ENCODE results near the gene SMYD2. TPM values are rescaled to one million over a fixed set of nuclear protein-coding genes. Genes with fewer than 3 reads are reported as not detected.

The SMYD2 gene
- total and polyA plus RNA-seq, 2 of the 8 experiments (the other 6 are each of a cell fraction or from before 2014, with no cell fraction given), result 3.0 to 5.2 TPM

DNA sequence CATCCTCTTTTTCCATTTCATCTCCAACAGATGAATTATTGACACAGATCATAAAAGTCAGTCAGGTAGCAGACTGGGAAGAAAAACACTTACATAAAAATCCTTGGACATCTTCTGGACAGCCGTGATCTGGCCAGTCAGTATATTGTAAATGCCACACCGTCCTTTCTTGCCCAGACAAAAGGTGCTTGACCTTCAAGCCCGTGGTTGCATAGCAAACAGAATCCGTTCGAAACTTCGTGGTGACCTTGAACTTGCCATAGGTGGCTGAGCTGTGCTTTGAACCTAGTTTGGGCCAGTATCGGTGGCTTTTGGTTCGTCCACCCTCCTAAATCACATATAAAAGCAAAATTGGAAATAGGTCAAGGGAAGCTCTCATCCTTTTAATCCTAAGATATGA is 88.4 kb downstream of the SMYD2 start:
- H4K5ac ChIP-seq (ENCODE audit: insufficient read length, low read depth, low read length), result no peak overlapping the region
- FAIRE-seq, result no peak
- H2BK12ac ChIP-seq (ENCODE audit: low read depth, low read length), result no peak overlapping the region
- H2BK5ac ChIP-seq (ENCODE audit: low read depth, low read length), result no peak overlapping the region
- H3K79me1 ChIP-seq (ENCODE audit: low read depth, low read length), result no peaks in the 10 kb centered on the region; the same call in 1 of the 2 replicates
- H2AFZ ChIP-seq (ENCODE audit: low read length), result no peak overlapping the region
- H3K27me3 ChIP-seq (replicated peaks in 1 of 4; ENCODE audit: control insufficient read depth in 3 of 4, extremely low read depth in 1 of 4, insufficient read depth in 3 of 4, low read length in 3 of 4), result no peaks in the 10 kb centered on the region
- no peak for DNase-seq (ENCODE audit: low read depth in 1 of 2, low spot score in 2 of 2)
- H3K4me2 ChIP-seq (ENCODE audit: insufficient read depth in 1 of 2, low read depth in 2 of 2, low read length in 2 of 2), result no peak overlapping the region
- H4K8ac ChIP-seq (ENCODE audit: extremely low read depth, insufficient read depth, low read length), result no peak overlapping the region
- H3K56ac ChIP-seq (replicated peaks; ENCODE audit: insufficient read length, low read depth, low read length), result no peak overlapping the region
- H2BK120ac ChIP-seq (replicated peaks; ENCODE audit: low read depth, low read length), result no peak overlapping the region
- H3K4ac ChIP-seq (replicated peaks; ENCODE audit: insufficient read length, low read depth, low read length), result no peak overlapping the region
- no peak overlapping the region for H3K14ac ChIP-seq (ENCODE audit: insufficient read length)
- H4K20me1 ChIP-seq (replicated peaks in 1 of 2; ENCODE audit: control insufficient read depth in 1 of 2, insufficient read depth in 2 of 2, low read length in 2 of 2), result no peaks in the 10 kb centered on the region
- 91% methylated on average over 8 of the region's 8 CpGs; no CpG with 5 or more reads in 1 of the 2 experiments for WGBS, 2 experiments (ENCODE audit: extremely low coverage in 1 of 2, insufficient coverage in 1 of 2, insufficient read length in 1 of 2, insufficient replicate concordance in 2 of 2, low coverage in 1 of 2, low lambda C conversion rate in 2 of 2, missing lambda C conversion rate in 1 of 2)
- no peaks in the 10 kb centered on the region for H3K79me2 ChIP-seq (ENCODE audit: control insufficient read depth in 1 of 2, insufficient read depth in 2 of 2, low read length in 2 of 2)
- peaks cover 0 to 34% (median 9%) of the 10 kb centered on the region in 4 experiments; a peak in 5 of 8 replicates for H3K36me3 ChIP-seq (ENCODE audit: control insufficient read depth in 2 of 4, insufficient read depth in 4 of 4, low read length in 3 of 4)
- H4K91ac ChIP-seq (replicated peaks; ENCODE audit: insufficient read length, low read length), result no peak overlapping the region
- H2BK15ac ChIP-seq (ENCODE audit: low read length), result no peak overlapping the region
- H2BK20ac ChIP-seq (ENCODE audit: low read length), result no peak overlapping the region
- POLR2A ChIA-PET (ENCODE audit: partially characterized antibody), result no interaction called here
- H3K18ac ChIP-seq (ENCODE audit: extremely low read depth, low read length), result no peak overlapping the region
- TF ChIP-seq MAFK (IDR thresholded peaks at IDR 0.05; ENCODE audit: low read depth, low read length), result no peak
- TF ChIP-seq TBP (IDR thresholded peaks at IDR 0.05; ENCODE audit: low read depth, low read length), result no peak
- no peak for TF ChIP-seq CHD1 (IDR thresholded peaks at IDR 0.05; ENCODE audit: low read depth, low read length)
- TF ChIP-seq JUND (IDR thresholded peaks at IDR 0.05; ENCODE audit: low read length), result no peak
- no peak for TF ChIP-seq SIRT6 (IDR thresholded peaks at IDR 0.05; ENCODE audit: low read length)
- TF ChIP-seq BACH1 (IDR thresholded peaks at IDR 0.05; ENCODE audit: low read length), result no peak
- no peak overlapping the region for H2AK5ac ChIP-seq (ENCODE audit: low read depth, low read length)
- H3K4me1 ChIP-seq (replicated peaks in 1 of 4; ENCODE audit: control insufficient read depth in 3 of 4, insufficient read depth in 4 of 4, low read length in 3 of 4), result no peaks in the 10 kb centered on the region; a peak in 1 of 7 replicates
- no peak overlapping the region for H3K4me3 ChIP-seq (ENCODE audit: extremely low read depth in 1 of 4, insufficient read depth in 2 of 4, low read depth in 3 of 4, low read length in 4 of 4)
- no peak overlapping the region for H3K27ac ChIP-seq (ENCODE audit: low read depth, low read length)
- H3K23ac ChIP-seq (ENCODE audit: insufficient read length), result no peak overlapping the region
- CTCF ChIA-PET (ENCODE audit: partially characterized antibody), result interaction anchor here (0.8 to 2.2 kb wide), 7 partner anchors 8 to 216 kb away, joined by 3 to 16 read pairs (median 5); no protein-coding TSS in a partner anchor
- H3K9me3 ChIP-seq (ENCODE audit: insufficient read depth in 2 of 2, low read depth in 1 of 2, low read length in 1 of 2), result no peaks in the 10 kb centered on the region
- H3K9ac ChIP-seq (replicated peaks in 1 of 4; ENCODE audit: extremely low read depth in 1 of 4, low read depth in 3 of 4, low read length in 3 of 4), result no peak overlapping the region
- no peaks in the 10 kb centered on the region for H3K23me2 ChIP-seq (ENCODE audit: low read depth, low read length)

Measured in H1 (cell line).